ENCODE results near the gene NUP62. TPM values are rescaled to one million over a fixed set of nuclear protein-coding genes. Genes with fewer than 3 reads are reported as not detected.
"Not testable (repeated sequence)": the region's sequence is repeated elsewhere in the genome, so short reads cannot be mapped to it uniquely, and the experiment has no call there.

Gene NUP62
- polyA plus RNA-seq, 6 donors from 2014 or later, result 30.3 to 59.2 (median 51.3) TPM

DNA sequence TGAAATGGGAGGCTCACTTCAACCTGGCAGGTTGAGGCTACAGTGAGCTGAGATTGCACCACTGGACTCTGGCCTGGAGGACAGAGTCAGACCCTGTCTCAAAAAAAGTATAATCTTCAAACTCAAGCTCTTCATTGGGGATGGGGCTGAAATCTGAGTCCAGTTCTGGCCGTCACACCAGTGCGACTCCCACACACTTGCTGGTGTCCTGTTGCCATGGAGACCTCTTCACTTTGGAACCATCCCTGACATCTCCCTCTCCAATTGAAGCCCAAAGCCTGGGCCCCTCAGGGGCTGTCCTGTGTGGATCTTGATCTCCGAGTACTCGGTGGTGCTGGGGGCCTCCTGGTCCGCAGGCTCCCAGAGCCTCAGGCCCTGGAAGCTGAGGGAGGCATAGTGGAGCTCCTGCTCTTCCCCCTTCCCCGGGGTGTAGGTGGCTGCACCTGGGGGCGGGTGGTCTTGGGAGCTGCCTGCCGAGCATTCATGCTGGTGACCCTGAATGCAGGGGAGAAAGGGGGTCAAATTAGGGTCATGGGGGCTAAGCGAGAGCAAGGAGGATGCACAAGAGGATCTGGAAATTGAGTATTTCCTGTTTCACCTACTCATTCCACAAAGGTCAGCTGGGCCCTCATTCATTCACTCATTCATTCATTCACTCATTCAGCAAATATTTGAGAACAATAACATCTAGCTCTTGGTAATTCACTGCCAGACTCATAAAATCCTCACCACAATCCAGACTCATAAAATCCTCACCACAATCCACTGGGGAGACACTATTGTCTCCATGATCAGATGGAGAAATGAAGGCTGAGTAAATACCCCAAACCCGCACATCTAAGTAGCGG is 20.7 kb upstream of the NUP62 start:
- no peak for ATAC-seq (ENCODE audit: low read depth in 2 of 2)
- Mint-ChIP-seq H3K36me3 (no peaks in the 10 kb centered on the region), H3K27me3 (peaks cover 33 to 60% (median 39%) of the 10 kb centered on the region in 3 donors), H3K4me3 (no peak overlapping the region), H3K4me1 (peaks cover 9 to 17% (median 11%) of the 10 kb centered on the region in 3 donors), H3K9me3 (peaks cover 0 to 3% (median 0%) of the 10 kb centered on the region in 7 donors), H3K27ac (peak overlapping the region in 1 of 6 donors; percentile 67)
- DNase-seq, result no peak

DNA sequence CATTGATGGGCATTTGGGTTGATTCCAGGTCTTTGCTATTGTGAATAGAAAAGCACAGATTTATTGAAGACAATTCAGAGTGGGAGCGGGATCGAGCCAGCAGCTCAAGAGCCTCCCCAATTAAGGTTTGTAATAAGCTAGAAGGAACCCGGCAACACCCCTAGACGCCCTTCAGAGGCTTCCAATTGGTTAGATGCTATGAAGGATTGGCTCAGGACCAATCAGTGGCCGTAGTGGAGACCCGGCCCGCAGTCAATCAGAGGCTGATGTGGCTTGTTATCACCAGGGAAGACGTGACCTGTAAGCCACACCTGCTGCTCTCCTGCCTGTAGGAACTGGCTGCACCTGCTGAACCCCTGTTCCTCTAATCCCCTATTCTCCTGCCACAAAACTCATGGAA is 17.1 kb upstream of the NUP62 start:
- no peaks in the 10 kb centered on the region for H3K36me3 Mint-ChIP-seq
- peaks cover 24 to 41% (median 32%) of the 10 kb centered on the region in 3 donors for H3K27me3 Mint-ChIP-seq
- DNase-seq, result no peak
- ATAC-seq (ENCODE audit: low read depth in 2 of 2), result no peak
- H3K4me1 Mint-ChIP-seq, result peaks cover 0 to 7% (median 6%) of the 10 kb centered on the region in 3 donors
- H3K4me3 Mint-ChIP-seq, result no peak overlapping the region
- H3K27ac Mint-ChIP-seq, result no peak overlapping the region
- H3K9me3 Mint-ChIP-seq, result peaks cover 0 to 3% (median 0%) of the 10 kb centered on the region in 7 donors

DNA sequence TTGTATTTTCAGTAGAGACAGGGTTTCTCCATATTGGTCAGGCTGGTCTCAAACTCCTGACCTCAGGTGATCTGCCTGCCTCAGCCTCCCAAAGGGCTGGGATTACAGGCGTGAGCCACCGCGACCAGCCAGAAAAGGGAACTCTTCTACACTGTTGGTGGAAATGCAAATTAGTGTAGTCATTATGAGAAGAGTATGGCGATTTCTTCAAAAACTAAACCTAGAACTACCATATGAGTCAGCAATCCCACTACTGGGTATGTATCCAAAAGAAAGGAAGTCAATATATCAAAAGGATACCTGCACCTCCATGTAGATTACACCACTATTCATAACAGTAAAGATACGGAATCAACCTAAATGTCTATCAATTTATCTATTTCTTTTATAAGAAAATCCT is 15.3 kb upstream of the NUP62 start:
- H3K27me3 Mint-ChIP-seq, result peaks cover 19 to 43% (median 24%) of the 10 kb centered on the region in 3 donors
- not testable (repeated sequence) for ATAC-seq (ENCODE audit: low read depth in 2 of 2); H3K4me1 Mint-ChIP-seq; H3K36me3 Mint-ChIP-seq; H3K4me3 Mint-ChIP-seq; DNase-seq; H3K27ac Mint-ChIP-seq; H3K9me3 Mint-ChIP-seq

DNA sequence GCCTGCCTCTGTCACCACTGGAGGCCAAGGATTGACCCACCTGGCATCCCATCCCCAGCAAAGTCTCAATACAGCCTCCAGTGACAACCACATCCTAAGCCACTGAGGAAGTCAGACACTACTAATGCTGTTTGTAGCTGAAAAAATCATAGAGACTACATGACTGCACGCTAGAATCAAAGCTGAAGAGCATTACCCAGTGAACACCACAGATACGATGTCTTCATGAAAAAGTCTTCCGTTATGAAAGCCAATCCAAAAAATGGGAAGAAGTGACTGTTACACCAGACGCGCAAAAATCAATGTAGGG is 11.1 kb upstream of the NUP62 start:
- peaks cover 0 to 2% (median 0%) of the 10 kb centered on the region in 7 donors for H3K9me3 Mint-ChIP-seq
- H3K27me3 Mint-ChIP-seq, result peaks cover 14 to 31% (median 17%) of the 10 kb centered on the region in 3 donors
- H3K4me1 Mint-ChIP-seq, result peaks cover 3 to 7% (median 6%) of the 10 kb centered on the region in 3 donors
- H3K27ac Mint-ChIP-seq, result no peak overlapping the region
- DNase-seq (no peak), ATAC-seq (ENCODE audit: low read depth in 2 of 2) (no peak)
- H3K36me3 Mint-ChIP-seq, result no peaks in the 10 kb centered on the region
- H3K4me3 Mint-ChIP-seq, result no peak overlapping the region

DNA sequence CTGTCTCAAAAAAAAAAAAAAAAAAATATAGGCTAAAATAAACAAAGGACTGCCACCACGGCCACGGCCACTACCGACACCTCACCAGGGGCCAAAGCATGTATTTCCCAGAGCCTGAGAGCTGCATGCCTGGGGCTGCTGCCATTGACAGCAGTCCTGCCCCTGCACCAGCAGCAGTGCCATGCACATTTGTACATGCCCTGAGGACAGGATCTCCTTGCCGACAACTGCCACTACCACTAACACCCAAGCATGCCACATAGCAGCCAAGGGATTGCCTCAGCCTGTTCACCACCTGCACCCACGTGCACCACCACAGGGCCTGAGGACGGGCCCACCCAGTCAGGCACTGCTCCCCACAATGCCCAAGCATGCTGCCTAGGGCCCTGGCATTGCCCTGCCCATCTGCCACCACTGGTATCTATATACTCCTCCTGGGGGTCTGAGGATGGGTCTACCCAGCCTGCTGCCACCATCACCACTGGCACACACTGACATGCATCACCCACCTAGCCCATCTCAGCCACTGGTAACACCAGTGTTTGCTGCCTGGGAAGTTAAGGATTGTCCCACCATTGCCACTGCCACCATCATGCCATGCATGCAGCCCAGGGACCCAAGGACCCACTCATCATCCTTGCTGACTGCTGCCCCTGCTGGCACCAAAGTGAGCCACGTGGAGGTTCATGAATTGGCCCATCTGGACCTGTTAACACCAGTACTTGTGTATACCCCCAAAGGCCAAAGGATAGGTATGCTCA is 10.6 kb upstream of the NUP62 start:
- no peaks in the 10 kb centered on the region for H3K9me3 Mint-ChIP-seq
- peak overlapping the region in 1 of 6 donors; percentile 38 for H3K27ac Mint-ChIP-seq
- ATAC-seq (ENCODE audit: low read depth in 2 of 2), result no peak
- H3K4me1 Mint-ChIP-seq, result peaks cover 3 to 7% (median 5%) of the 10 kb centered on the region in 3 donors
- peaks cover 11 to 31% (median 17%) of the 10 kb centered on the region in 3 donors for H3K27me3 Mint-ChIP-seq
- no peak for DNase-seq
- no peaks in the 10 kb centered on the region for H3K36me3 Mint-ChIP-seq
- H3K4me3 Mint-ChIP-seq, result no peak overlapping the region

DNA sequence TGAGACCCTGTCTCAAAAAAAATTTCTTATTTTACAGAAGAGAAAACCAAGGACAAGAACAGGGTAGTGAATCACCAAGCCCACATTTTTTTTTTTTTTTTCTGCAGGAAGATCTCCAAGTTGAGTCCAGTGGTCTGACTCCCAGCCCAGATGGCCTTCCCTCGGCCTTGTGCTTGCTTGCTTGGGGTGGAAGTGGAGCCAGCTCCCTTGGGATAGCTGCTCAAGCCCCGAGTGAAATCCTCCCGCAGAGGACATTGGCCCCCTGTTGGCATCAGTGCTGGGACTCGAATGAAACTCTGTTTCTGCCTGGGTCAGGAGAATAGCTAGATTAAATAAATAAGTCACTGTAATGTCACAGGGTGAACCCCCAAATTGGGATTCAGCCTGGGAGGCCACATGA is 9.4 kb upstream of the NUP62 start:
- ATAC-seq (ENCODE audit: low read depth in 2 of 2) (no peak), DNase-seq (no peak)
- H3K4me1 Mint-ChIP-seq, result peaks cover 0 to 11% (median 0%) of the 10 kb centered on the region in 3 donors
- H3K27ac Mint-ChIP-seq, result no peak overlapping the region
- no peak overlapping the region for H3K4me3 Mint-ChIP-seq
- H3K9me3 Mint-ChIP-seq, result no peaks in the 10 kb centered on the region
- H3K36me3 Mint-ChIP-seq, result no peaks in the 10 kb centered on the region
- H3K27me3 Mint-ChIP-seq, result peaks cover 9 to 30% (median 14%) of the 10 kb centered on the region in 3 donors

DNA sequence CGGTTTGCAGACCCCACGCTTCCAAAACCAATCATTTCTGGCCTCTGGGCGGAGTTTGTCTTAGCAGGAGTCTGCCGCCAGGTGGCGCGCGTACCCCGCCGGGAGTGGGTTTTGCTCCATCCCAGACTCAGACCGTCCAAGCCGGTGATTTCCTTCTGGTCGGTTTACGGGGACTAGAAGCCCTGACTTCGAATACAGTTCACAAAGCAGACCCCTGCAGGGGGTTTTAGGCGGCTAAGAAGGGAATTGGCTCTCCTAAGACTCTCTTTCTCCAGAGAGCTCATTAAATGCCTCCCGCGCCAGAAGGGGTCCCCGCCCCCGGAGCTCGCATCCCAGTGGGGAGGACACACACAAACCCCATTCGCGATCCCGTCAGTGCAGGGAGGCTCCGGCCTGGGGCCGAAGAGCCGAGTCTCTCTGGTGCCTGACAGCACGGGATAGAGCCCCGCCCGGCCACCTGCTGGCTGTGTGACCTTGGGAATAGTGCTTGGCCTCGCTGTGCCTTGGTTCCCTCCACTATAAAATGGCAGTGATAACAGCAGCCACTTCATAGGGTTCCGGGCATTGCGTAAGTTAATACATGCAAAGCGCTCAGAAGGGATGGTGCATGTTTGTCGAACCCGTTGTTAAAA is 8.6 kb upstream of the NUP62 start:
- no peaks in the 10 kb centered on the region for H3K9me3 Mint-ChIP-seq
- peaks cover 6 to 23% (median 10%) of the 10 kb centered on the region in 3 donors for H3K27me3 Mint-ChIP-seq
- H3K4me1 Mint-ChIP-seq, result peaks cover 0 to 18% (median 5%) of the 10 kb centered on the region in 3 donors
- ATAC-seq (ENCODE audit: low read depth in 2 of 2) (peak; percentile 77 to 90), DNase-seq (peak; percentile 74)
- H3K27ac Mint-ChIP-seq, result peak overlapping the region in 1 of 6 donors; percentile 62
- peak overlapping the region in 2 of 8 donors; percentile 41 to 52 for H3K4me3 Mint-ChIP-seq
- H3K36me3 Mint-ChIP-seq, result no peaks in the 10 kb centered on the region

DNA sequence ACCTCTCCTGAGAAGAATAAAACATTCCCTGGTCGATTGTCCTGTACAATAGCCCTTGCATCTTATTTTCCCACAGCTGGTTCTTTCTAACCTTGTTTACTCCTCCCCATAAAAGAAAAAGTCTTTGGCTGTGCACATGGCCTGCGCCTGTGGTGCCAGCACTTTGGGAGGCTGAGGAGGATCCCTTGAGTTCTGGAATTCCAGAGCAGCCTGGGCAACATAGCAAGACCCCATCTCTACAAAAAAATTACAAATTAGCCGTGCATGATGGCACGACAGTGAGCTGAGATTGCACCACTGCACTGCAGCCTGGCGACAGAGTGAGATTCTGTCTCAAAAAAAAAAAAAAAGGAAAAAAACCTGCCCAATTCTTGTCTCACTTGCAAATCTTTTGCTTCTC is 7.2 kb upstream of the NUP62 start:
- Mint-ChIP-seq H3K9me3 (no peaks in the 10 kb centered on the region), H3K4me3 (no peak overlapping the region), H3K27me3 (peaks cover 6 to 19% (median 10%) of the 10 kb centered on the region in 3 donors), H3K36me3 (no peaks in the 10 kb centered on the region), H3K27ac (peak overlapping the region in 2 of 6 donors; percentile 53 to 66), H3K4me1 (peaks cover 0 to 18% (median 5%) of the 10 kb centered on the region in 3 donors)
- DNase-seq, result no peak
- no peak for ATAC-seq (ENCODE audit: low read depth in 2 of 2)

DNA sequence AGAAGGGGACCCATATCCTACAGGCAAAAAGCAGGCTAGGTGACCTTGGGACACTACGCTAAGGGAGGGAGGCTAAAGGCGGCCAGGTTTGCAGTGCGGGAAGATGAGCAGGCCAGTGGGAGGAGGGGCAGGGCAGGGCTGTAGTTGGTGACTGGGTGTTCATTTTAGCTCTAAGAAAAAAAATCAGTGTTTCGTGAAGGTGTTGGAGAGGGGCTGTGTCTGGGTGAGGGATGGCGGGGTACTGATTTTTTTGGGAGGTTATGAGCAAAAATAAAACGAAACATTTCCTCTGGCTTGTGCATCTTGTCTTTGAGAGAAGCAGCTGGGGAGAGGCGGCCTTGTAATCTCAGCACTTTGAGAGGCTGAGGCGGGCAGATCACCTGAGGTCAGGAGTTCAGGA is 4.3 kb upstream of the NUP62 start:
- Mint-ChIP-seq H3K4me1 (peaks cover 18 to 32% (median 23%) of the 10 kb centered on the region in 3 donors), H3K27ac (peak overlapping the region in 2 of 6 donors; percentile 20 to 84), H3K27me3 (no peaks in the 10 kb centered on the region), H3K36me3 (no peaks in the 10 kb centered on the region), H3K4me3 (no peak overlapping the region), H3K9me3 (peaks cover 0 to 5% (median 0%) of the 10 kb centered on the region in 7 donors)
- ATAC-seq (ENCODE audit: low read depth in 2 of 2) (no peak), DNase-seq (no peak)

DNA sequence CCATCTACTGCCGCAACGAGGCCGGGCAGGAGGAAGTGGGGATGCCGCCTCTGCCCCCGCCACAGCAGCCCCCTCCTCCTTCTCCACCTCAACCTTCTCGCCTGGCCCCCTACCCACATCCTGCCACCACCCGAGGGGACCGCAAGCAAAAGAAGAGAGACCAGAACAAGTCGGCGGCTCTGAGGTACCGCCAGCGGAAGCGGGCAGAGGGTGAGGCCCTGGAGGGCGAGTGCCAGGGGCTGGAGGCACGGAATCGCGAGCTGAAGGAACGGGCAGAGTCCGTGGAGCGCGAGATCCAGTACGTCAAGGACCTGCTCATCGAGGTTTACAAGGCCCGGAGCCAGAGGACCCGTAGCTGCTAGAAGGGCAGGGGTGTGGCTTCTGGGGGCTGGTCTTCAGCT is 3.4 kb upstream of the NUP62 start:
- Mint-ChIP-seq H3K4me3 (peak overlapping the region in 1 of 8 donors; percentile 40), H3K36me3 (no peaks in the 10 kb centered on the region), H3K27me3 (no peaks in the 10 kb centered on the region), H3K9me3 (peaks cover 0 to 5% (median 0%) of the 10 kb centered on the region in 7 donors), H3K27ac (no peak overlapping the region), H3K4me1 (peaks cover 27 to 39% (median 30%) of the 10 kb centered on the region in 3 donors)
- ATAC-seq (ENCODE audit: low read depth in 2 of 2), result no peak
- no peak for DNase-seq

DNA sequence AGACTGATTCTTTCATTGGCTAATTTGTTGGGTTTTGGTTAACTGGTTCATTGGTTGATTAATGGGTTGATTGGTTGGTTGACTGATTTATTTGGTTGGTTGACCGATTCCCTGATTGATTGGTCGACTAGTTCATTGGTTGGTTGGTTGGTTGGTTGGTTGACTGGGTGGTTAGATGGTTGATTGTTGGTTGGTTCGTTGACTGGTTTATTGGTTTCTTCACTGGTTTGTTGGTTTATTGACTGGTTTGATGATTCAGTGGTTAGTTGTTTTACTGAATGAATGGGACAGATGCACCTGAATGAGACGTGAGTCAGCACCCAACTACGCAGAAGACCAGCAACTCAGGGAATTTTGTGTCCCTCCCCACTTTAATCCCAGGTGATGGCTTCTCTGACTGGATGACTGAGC is 2.7 kb upstream of the NUP62 start:
- Mint-ChIP-seq H3K27ac (peak overlapping the region in 1 of 6 donors; percentile 12), H3K4me1 (peaks cover 33 to 43% (median 36%) of the 10 kb centered on the region in 3 donors), H3K9me3 (peaks cover 0 to 5% (median 0%) of the 10 kb centered on the region in 7 donors), H3K27me3 (no peaks in the 10 kb centered on the region), H3K36me3 (no peaks in the 10 kb centered on the region), H3K4me3 (no peak overlapping the region)
- DNase-seq (no peak), ATAC-seq (ENCODE audit: low read depth in 2 of 2) (no peak)

DNA sequence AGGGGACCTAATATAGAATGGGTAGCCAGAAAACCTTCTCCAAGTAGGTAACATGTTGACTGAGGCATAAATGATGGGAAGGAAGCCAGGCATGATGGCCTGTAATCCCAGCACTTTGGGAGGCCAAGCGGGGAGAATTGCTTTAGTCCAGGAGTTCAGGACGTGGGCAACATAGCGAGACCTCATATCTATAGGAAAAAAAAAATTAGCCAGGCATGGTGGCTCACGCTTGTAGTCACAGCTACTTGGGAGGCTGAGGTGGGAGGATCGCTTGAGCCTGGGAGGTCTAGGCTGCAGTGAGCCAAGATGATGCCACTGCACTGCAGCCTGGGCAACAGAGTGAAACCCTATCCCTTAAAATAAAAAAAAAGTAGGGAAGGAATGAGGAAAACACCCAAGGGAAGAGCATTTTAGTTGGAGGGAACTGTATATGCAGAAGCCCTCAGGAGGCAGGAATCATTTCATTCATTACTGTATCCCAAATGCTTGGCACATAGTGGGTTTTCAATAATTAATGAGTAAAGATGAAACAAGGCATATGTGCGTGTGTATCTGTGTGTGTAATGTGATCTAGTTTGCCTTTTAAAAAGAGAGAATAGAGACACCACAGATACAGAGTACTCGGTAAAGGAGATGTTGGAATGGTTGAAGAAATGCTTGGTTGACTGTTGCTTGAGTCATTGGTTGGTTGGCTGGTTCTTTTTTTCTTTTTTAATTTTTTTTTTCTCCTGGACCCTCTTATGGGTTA is 2.2 kb upstream of the NUP62 start:
- peaks cover 0 to 5% (median 0%) of the 10 kb centered on the region in 7 donors for H3K9me3 Mint-ChIP-seq
- H3K4me1 Mint-ChIP-seq, result peaks cover 33 to 48% (median 38%) of the 10 kb centered on the region in 3 donors
- H3K27ac Mint-ChIP-seq, result no peak overlapping the region
- DNase-seq, result no peak
- H3K27me3 Mint-ChIP-seq, result no peaks in the 10 kb centered on the region
- ATAC-seq (ENCODE audit: low read depth in 2 of 2), result no peak
- H3K4me3 Mint-ChIP-seq, result peak overlapping the region in 4 of 8 donors; percentile 57 to 71 (median 66)
- H3K36me3 Mint-ChIP-seq, result no peaks in the 10 kb centered on the region

Measured in naive B cell (primary cell).